Amniotic epithelial cell (primary cell): ENCODE results near the gene SAP25.

Experiments used
- DNase-seq: peaks from one replicate; pipeline ENCODE4 v3.0.0-alpha.2; 2010; ENCODE audit warnings: low read depth

The SAP25 gene

DNA sequence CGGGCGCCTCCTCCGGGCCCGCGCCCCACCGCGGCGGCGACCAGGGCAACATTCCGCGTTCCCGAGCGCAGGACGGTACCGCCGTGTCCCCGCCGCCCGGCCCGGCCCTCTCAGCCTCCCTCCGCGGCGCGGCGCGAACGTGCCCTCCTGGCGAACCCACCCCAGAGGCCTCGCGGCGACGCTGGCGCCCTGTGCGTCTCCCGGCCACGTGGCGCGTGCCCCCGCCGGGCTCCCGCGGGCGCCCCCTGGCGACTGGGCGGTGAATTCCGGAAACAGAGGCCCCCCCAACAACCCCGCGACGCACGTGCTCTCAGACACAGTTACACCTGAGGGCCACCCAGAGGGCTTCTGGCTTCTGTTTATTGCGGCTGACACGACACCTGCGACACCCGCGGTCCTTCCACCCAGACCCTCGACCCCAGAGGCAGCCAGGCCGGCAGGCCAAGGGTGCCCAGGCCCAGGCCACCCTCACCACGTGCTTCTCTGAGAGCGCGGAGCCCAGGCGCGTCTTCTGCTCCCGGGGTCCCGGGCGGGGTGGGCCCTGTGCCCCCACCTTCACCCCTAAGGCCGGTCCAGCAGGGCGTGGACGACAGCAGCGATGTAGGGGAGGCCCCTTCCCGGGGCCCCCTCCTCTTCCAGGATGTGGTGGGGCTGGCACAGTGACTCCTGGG is at the start of gene SAP25:
SAP25 (minus strand) TSS at position 210 of the 671 bp plus-strand sequence; CDS start at position 52, 158 bp downstream.
- DNase-seq: no peak

DNA sequence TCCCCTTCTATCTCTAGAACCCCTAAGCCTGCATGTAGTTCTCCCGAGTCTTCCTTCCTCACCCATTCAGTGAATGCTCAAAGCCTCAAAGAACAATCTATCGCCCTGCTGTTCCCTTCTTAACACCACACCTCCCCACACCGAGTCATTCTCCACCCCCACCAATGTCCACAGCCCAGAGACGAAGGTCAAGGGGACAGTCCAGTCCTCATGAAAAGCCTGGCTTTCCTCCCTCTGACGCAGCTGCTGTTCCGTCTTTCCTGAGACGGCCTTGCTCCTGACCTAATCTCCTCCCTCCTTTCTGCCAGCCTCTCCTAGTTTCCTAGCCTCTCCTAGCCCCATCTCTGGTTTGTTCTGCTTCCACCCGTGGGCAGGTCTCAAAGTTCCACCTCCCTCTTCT is 47.9 kb upstream of the SAP25 start:
- DNase-seq: no peak

DNA sequence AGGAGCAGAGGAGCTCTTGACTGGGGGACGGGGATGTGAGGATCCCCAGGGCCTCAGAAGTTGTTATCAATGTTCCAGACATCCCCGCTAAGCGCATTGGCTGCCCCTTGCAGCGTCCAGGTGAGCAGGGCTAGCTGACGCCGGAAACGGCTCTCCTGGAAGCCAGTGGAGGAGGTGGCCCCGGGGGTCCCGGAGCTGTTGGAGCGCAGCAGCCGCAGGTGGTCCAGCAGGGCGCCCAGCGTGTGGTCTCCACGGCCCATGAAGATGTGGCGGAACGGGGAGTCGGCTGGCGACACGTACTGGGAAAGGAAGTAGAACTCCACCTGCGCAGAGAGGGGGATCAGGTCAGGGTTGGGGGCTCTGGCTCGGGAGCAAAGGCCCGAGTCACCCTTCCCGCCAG is 47.1 kb upstream of the SAP25 start:
- no peak for DNase-seq

DNA sequence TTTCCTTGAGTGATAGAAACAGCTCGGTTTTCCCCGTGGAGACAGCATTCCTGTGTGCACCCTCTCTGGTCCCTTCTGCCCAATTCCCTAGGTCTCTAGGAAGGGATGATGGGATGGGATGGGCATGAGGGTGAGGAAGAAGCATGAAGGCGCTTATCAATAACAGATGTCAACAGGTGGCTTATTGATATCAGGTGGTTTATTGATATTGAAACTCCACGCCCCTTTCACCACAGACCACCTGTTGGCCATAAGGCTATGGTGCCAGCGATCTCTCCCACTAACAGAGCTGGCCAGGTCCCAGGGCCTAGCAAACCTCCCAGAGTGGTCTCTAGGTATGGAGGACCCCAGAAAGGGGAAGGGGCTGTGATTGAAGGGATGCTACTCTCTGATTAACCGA is 46.5 kb upstream of the SAP25 start:
- no peak for DNase-seq

DNA sequence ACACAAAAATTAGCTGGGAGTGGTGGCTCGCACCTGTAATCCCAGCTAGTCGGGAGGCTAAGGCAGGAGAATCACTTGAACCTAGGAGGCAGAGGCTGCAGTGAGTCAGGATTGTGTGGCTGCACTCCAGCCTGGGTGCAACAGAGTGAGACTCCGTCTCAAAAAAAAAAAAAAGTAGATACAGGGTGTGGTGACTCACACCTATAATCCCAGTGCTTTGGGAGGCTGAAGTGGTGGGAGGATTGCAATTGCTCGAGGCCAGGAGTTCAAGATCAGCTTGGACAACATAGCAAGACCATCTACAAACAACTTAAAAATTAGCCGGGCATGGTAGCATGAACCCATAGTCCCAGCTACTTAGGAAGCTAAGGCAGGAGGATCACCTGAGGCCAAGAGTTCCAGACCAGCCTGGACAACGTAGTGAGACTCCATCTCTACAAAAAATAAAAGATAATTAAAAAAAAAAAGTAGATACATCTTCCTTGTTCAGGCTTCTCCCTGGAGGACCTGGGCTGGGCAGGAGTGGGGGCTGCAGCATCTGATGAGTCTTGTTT is 40.7 kb upstream of the SAP25 start:
- DNase-seq: peak; percentile 14

DNA sequence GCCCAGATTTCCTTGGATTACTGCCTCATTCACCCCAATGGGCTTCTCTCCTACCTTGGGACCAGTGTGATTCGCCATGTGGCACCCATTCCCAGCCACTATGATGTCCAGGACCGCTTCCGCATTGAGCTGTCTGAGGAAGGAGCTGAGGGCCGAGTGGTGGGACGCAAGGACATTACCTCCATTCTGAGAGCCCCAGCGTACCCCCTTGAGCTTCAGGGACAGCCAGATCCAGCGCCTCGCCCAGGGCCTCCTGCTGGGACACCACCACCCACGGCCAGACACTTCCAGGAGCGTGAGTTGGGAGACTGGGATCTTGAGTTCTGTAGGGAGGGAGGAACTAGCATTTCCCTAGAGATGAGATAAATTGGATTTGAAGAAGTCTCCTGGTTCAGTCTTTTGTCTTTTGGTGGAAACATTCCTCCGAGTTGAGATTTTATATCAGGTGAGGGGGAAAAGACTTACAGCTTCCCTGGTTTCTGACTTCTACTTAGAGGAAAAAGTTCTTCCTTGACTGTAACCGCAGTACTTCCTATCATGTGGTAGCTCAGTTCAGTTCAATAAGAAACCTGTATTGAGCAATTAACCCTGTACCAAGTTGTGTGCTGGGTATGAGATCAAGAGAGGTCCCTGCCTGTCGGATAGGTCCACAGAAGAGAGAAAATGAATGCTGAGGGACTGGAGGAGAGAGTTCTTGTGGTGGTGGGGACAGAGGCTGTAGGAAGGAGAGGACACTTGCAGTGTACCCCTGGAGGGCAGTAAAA is 39.9 kb upstream of the SAP25 start:
- no peak for DNase-seq

DNA sequence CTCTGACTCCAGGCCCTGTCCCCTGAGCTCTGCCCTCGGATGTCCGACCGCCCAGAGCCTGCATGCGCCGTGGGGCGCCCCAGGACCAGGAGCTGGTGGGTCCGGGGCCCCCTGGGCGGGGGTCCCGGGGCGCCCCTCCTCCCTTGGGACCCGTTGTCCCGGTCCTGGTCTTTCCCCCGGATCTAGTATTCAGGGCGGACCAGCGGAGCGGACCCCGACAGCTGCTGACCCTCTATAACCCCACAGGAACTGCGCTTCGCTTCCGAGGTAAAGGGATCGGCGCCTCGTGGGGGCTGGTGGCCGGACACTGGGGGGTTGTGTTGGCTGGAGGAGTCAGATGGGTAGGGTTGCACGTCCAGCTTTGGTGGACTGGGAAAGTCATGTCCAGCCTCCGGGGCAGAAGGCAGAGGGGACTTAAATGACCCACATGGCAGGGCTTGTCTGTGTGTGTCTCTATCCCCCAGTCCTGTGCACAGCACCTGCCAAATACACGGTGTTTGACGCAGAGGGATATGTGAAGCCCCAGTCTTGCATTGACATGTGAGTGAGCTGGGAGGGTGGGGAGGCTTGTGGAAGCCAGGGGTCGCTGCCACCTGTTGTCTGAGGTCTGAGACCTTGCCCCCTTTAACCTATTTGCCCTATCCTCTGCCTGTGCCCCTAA is 39.2 kb upstream of the SAP25 start:
- no peak for DNase-seq

DNA sequence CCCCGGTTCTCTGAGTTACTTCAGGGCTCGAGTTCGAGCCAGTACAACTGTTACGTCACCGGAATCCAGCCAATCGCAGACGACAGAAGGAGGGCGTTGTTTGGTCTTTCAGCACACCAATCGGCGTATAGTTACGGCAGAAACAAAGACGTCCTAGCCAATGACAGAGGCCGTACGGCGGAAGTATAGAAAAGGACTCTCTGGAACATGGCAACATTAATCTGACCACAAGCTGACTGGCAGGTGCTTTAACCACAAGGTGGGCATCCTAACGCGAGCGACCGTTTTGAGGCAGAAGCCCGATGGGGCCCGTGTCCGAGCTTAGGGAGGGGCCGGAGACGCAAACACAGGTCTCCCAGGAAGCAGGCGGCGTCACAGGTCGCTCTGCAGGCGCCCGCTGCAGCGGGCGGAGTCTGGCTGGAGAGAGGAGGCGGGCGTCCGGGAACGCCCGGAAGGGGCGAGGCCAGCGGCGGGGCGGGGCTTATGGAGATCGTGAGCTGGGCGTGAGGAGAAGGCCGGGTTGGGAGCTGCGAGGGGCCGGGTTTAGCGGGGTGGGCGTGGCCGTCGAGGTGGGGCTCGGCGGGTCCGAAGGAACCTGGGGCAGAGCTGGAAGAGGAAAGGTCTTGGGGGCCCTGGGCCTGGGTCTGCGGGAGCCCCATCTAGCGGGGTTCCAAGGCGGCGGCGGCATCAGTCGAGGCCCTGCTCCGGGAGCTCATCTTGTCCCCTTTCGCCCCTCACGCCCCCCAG is 38.5 kb upstream of the SAP25 start, which contains the start of gene MOSPD3:
MOSPD3 (plus strand) TSS at position 558 of the 747 bp plus-strand sequence. CDS start 252 bp downstream, outside the sequence.
- peak; percentile 99 for DNase-seq

DNA sequence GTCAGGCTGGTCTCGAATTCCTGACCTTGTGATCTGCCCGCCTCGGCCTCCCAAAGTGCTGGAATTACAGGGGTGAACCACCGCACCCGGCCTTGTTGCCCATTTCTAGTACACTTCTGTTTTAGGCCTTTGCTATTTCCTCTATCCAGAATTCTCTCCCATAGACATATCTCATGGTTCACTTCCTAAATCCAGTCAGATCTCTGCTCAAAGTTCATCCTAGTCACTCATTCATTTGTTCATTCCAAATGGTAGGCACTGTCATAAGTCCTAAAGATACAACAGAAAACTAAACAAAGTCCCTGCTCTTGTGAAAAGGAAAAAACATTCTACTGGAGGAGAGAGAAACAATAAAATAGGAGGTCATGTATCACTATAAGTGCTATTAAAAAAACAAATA is 36.3 kb upstream of the SAP25 start:
- DNase-seq: no peak

DNA sequence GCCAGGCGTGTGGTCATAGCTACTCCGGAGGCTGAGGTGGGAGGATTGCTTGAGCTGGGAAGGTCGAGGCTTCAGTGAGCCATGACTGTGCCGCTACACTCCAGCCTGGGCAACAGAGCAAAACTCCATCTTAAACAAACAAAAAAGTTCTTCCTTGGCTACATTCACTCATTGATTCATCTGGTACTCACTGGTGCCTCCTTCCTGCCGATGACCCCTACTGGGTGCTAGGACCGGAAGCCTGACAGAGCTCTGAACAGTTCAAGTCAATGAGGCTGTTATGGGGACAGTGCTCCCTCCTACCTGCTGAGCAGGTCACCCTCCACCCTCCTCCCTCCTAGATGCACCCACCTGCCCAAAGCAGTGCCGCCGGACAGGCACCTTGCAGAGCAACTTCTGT is 33.4 kb upstream of the SAP25 start:
- DNase-seq: no peak

DNA sequence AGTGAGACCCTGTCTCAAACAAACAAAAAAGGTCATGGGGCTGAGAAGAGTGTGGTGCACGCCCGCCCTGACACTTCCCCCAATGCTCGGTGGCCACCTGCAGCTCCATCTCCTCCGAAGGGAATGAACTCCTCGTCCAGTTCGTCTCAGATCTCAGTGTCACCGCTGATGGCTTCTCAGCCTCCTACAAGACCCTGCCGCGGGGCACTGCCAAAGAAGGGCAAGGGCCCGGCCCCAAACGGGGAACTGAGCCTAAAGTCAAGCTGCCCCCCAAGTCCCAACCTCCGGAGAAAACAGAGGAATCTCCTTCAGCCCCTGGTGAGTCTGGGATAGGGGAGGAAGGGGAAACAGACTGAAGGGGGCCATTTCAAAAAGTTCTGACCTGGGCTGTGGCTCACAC is 32.6 kb upstream of the SAP25 start:
- no peak for DNase-seq

DNA sequence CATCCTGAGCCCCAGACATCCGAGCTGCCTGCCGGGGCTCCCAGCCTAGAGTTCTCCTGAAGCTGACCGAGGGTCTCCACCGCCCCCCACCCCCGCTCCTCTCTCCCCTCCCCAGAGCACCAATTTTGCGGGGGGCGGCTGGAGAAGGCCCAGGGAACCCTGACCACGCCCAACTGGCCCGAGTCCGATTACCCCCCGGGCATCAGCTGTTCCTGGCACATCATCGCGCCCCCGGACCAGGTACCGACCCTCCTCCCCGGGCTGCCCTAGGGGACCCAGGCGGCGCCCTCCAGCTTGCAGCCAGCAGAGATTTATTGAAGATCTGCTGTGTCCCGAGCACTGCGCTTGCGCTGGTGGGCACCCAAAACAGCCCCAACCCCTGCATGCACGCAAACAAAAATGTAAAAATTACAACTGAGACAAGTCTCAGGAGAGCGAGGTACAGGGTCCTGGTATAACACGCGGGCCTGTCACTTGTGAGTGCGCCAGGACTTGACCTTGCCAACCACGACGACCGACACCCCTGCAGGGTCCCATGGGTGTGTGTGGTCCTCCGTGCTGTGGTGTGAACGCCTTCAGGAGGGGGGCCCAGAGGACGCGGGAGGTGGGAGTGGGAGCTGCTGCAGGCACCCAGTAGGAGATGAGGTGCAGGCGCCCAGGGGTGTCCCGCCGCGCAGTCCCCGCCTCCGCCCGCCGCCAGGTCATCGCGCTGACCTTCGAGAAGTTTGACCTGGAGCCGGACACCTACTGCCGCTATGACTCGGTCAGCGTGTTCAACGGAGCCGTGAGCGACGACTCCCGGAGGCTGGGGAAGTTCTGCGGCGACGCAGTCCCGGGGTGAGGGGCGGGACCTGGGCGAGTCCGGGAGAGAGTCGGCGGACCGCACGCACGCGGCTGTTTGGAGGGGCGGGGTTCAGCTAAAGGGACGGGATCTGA is 31.5 kb upstream of the SAP25 start:
- no peak for DNase-seq

DNA sequence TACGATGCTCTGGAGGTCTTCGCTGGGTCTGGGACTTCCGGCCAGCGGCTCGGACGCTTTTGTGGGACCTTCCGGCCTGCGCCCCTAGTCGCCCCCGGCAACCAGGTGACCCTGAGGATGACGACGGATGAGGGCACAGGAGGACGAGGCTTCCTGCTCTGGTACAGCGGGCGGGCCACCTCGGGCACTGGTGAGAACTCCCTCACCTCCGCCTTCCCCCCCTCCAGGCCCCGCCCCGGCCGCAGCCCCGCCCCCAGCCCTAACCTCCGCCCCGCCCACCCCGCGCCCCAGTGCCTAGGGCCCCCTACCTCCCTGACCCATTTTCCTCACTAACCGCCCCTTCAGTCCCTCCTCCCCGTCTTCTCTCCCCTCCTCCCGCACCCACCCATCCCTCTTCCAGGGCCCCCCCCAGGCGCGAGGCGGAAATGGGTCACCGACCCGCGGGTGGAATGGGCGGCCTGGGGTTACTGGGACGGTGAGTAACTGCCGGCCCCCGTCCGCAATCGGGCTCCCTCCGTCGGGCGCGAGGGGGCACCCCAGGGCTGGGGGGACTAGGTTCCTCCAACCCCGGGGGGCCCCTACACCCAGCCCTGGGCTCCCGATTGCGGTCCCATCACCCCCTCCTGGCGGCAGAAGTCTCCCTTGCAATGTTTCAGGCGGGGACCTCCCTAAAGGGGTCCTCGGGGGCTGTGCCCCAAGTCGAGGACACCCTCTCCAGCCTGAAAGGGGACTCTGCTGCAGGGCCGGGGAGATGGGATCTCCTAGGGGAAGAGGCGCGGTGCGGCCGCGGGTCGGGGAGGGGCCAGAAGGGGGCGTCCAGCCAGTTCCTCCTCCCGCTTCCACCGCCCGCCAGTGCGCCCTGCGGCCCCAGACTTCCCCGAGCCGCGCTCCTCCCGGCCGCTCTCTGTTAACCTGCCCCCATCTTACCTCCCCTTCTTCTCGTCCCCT is 30.6 kb upstream of the SAP25 start:
- DNase-seq: peak; percentile 50

DNA sequence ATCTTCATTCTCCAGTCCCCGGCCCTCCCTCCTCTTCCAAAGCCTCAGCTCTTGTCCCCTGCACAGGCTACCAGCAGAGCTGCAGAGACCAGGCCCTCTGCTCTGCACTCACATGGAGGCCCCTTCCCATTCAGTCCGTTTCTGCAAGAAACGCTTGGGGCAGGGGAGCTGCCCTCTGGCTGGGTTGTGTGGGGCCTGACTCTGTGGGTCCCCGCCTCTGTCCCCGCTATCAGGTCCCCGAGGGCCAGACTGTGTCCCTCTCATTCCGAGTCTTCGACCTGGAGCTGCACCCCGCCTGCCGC is 30.0 kb upstream of the SAP25 start:
- no peak for DNase-seq

DNA sequence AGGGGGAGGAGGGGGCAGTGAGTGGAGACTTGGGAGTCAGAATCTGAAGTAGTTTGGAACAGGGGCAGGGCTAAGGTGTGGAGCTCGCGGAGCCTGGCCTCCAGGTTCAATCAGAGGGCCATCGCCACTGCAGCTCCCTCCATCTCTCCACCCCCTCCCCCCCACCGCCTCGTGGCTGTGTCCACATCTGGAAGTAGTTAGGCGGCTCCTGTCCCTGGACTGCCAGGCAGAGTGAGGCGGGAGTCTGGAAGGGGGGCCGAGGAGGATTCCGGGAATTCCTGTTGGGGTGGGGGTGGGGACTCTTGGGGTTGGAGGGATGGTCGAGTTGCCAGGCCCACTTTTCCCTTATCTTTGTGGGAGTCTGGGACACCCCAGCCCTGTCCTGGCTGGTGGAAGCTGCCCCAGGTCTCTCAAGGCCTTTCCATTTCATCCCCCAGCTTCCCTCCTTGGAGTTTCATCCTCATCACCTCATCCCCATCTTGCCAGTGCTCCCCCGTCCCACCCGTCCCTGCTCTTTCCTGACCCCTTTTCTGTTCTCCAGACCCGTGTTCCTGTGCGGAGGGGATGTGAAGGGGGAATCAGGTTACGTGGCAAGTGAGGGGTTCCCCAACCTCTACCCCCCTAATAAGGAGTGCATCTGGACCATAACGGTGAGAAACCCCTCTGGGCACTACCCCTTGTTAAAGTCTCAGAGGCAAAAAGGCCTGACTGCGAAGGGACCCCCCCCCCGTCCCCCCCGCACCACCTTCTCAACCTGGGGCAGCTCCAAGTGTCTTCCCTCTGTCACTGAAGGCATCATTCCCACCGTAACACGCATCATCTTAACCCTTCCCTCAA is 29.4 kb upstream of the SAP25 start:
- no peak for DNase-seq

DNA sequence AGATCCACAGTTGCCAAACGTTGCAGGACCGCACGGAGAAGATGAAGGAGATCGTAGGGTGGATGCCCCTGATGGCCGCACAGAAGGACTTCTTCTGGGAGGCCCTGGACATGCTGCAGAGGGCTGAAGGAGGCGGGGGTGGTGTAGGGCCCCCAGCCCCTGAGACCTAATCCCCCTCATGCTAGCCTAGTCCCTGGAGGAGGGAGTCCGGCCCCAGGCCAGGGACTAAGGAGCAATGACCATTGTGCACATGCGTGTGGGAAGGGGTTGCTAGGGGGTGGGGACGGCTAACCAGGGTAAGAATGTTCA is 27.0 kb upstream of the SAP25 start:
- DNase-seq: no peak

DNA sequence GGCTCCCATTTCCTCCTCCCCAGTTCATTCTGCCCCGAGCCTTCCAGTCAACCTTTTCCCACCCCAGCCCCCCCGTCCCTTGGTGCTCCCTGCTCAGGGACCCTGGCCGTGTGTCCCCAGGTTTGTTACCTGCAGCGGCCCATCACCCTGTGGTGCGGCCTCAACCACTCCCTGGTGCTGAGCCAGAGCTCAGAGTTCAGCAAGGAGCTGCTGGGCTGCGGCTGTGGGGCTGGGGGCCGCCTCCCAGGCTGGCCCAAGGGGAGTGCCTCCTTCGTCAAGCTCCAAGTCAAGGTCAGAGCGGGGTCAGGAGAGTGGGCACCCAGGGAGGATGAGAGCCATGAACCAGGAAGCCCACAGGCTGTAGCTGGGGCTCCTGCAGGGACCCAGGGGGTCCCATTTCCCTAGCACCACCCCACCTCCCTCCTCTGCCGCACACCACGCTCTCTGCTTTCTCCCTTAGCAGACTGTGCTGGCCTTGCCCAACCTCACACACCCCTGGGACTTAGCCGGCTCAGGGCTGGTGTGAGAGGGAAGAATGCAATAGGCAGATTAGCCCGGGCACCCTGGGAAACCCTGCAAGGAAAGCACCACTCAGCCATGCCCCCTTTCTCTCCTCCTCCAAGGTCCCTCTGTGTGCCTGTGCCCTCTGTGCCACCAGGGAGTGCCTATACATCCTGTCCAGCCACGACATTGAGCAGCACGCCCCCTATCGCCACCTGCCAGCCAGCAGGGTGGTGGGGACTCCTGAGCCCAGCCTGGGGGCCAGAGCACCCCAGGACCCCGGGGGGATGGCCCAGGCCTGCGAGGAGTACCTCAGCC is 26.4 kb upstream of the SAP25 start:
- DNase-seq: no peak

DNA sequence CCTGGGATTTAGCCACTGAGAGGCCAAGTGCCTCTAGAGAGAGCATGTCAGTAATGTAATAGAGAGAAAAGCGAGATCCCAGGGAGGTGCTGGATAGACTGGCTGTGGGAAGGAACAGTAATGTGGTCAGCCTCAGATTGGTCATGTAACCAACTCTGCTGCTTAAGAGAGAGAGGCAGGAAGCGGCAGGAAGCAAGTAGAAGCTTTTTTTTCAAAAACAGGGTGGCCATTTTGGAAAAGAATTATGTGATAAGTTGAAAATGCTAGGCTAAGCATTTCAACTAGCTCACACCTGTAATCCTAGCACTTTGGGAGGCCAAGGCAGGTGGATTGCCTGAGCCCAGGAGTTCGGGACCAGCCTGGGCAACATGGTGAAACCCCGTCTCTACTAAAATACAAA is 24.7 kb upstream of the SAP25 start:
- peak; percentile 41 for DNase-seq
